HCT116 (cell line): ENCODE results near the gene TMC1. TPM values are rescaled to one million over a fixed set of nuclear protein-coding genes. Genes with fewer than 3 reads are reported as not detected.

Experiments used
- ATAC-seq: fragments of 200-7000 bp; cut with Tn5 transposase; 2 replicates; pipeline ENCODE4 v1.9.1; 2020; ENCODE audit warnings: mild to moderate bottlenecking, moderate library complexity
- BruUV-seq: library from RNA; stranded (reverse); fragments of 400-500 nt; replicated peaks from 2 replicates; lab custom pipeline; 2021; lab: Mats Ljungman, UMichigan
- CTCF ChIA-PET: fragments of 300-600 bp; sonication (Branson Sonifier 250); formaldehyde crosslinking; loops from one replicate; lab custom pipeline; 2021; ENCODE audit warnings: antibody characterized with exemption; lab: Charles Lee
- POLR2A ChIA-PET: fragments of 300-600, 350-600 bp; sonication (Branson Sonifier 250); formaldehyde crosslinking; loops from one replicate; lab custom pipeline; 2021; ENCODE audit warnings: antibody characterized with exemption; lab: Charles Lee
- RAD21 ChIA-PET, 2 experiments: fragments of 300-600 bp; sonication (Branson Sonifier 250); formaldehyde crosslinking; loops; one replicate each; lab custom pipeline; 2023; ENCODE audit warnings: low total read pairs in 2 of 2; ENCODE audit not compliant: uncharacterized antibody in 2 of 2, unreplicated experiment in 2 of 2, low non-redundant PET in 1 of 2; lab: Charles Lee
- DNase-seq: peaks from one replicate; pipeline ENCODE4 v3.0.0-alpha.2; 2010; ENCODE audit warnings: low read depth, low spot score
- H2AFZ ChIP-seq: fragments of 200-600 bp; shearing (Covaris generic), sonication (generic); 2 replicates; pipeline ENCODE4 v1.6.1; 2017; ENCODE audit warnings: low read depth, mixed run types, mixed read lengths, antibody characterized with exemption, low read length; ENCODE audit not compliant: poor library complexity, severe bottlenecking
- H3K27ac ChIP-seq: 2 replicates; pipeline ENCODE4 v1.5.1; 2012; ENCODE audit warnings: low read depth, low read length
- H3K27me3 ChIP-seq: fragments of 200-600 bp; sonication (generic); 2 replicates; pipeline ENCODE4 v1.6.1; 2016; ENCODE audit warnings: mixed run types, low read length, mixed read lengths; ENCODE audit not compliant: insufficient read depth
- H3K36me3 ChIP-seq, 2 experiments: fragments of 200-500 bp in 1 of 2; fragments of 200-600 bp in 1 of 2; sonication (Bioruptor generic) in 1 of 2; sonication (generic) in 1 of 2; 2 replicates each; pipeline versions ENCODE4 v1.5.1 to v1.6.1; 2014 to 2016; ENCODE audit warnings: low read length in 2 of 2, inconsistent platforms in 1 of 2, mixed read lengths in 1 of 2, mixed run types in 1 of 2; ENCODE audit not compliant: insufficient read depth in 2 of 2, control insufficient read depth in 1 of 2
- H3K4me1 ChIP-seq, 2 experiments: fragments of 200-600 bp in 1 of 2; sonication (generic) in 1 of 2; 2 replicates each; pipeline versions ENCODE4 v1.5.1 to v1.6.1; 2012 to 2017; ENCODE audit warnings: low read length in 2 of 2, inconsistent platforms in 1 of 2, mild to moderate bottlenecking in 1 of 2, mixed read lengths in 1 of 2, mixed run types in 1 of 2, moderate library complexity in 1 of 2; ENCODE audit not compliant: insufficient read depth in 2 of 2, control insufficient read depth in 1 of 2
- H3K4me2 ChIP-seq: fragments of 200-600 bp; sonication (generic); 2 replicates; pipeline ENCODE4 v1.6.1; 2017; ENCODE audit warnings: mixed run types, low read length, mixed read lengths
- H3K4me3 ChIP-seq, 2 experiments: fragments of 200-600 bp in 1 of 2; sonication (generic) in 1 of 2; replicated peaks in 1 of 2; 2 replicates each; pipeline ENCODE4 v1.5.1; 2011 to 2016; ENCODE audit warnings: low read length in 2 of 2, control low read depth in 1 of 2, low read depth in 1 of 2, mild to moderate bottlenecking in 1 of 2, mixed read lengths in 1 of 2, mixed run types in 1 of 2
- H3K79me2 ChIP-seq: fragments of 200-600 bp; sonication (generic); 2 replicates; pipeline ENCODE4 v1.6.1; 2017; ENCODE audit warnings: mild to moderate bottlenecking, mixed run types, low read length, moderate library complexity, mixed read lengths; ENCODE audit not compliant: insufficient read depth
- H3K9ac ChIP-seq: fragments of 200-600 bp; sonication (generic); 2 replicates; pipeline ENCODE4 v1.6.1; 2016; ENCODE audit warnings: low read length, mixed read lengths
- H3K9me2 ChIP-seq: fragments of 200-600 bp; sonication (generic), shearing (Covaris generic); 2 replicates; pipeline ENCODE4 v1.6.1; 2017; ENCODE audit warnings: mixed run types, mild to moderate bottlenecking, moderate library complexity; ENCODE audit not compliant: insufficient read depth
- H3K9me3 ChIP-seq, 2 experiments: fragments of 200-500 bp in 1 of 2; fragments of 200-600 bp in 1 of 2; sonication (Bioruptor generic) in 1 of 2; sonication (generic) in 1 of 2; 2 replicates each; pipeline ENCODE4 v1.6.1; 2014 to 2017; ENCODE audit warnings: low read length in 2 of 2, mixed read lengths in 2 of 2, inconsistent platforms in 1 of 2, low read depth in 1 of 2, mild to moderate bottlenecking in 1 of 2, mixed run types in 1 of 2, moderate library complexity in 1 of 2; ENCODE audit not compliant: control insufficient read depth in 1 of 2, insufficient read depth in 1 of 2
- H4K20me1 ChIP-seq: fragments of 200-600 bp; sonication (generic), shearing (Covaris generic); 2 replicates; pipeline ENCODE4 v1.6.1; 2017; ENCODE audit warnings: mixed run types, mild to moderate bottlenecking, moderate library complexity; ENCODE audit not compliant: insufficient read depth
- CBX3 ChIP-seq: IDR thresholded peaks from 2 replicates; pipeline ENCODE4 v1.6.1; 2012; ENCODE audit warnings: low read depth
- CEBPB ChIP-seq: IDR thresholded peaks from 2 replicates; pipeline ENCODE4 v1.6.1; 2012; ENCODE audit warnings: low read depth
- EGR1 ChIP-seq: IDR thresholded peaks from 2 replicates; pipeline ENCODE4 v1.6.1; 2012; ENCODE audit warnings: low read depth
- FOSL1 ChIP-seq: IDR thresholded peaks from 2 replicates; pipeline ENCODE4 v1.6.1; 2012; ENCODE audit warnings: low read depth
- JUND ChIP-seq: IDR thresholded peaks from 2 replicates; pipeline ENCODE4 v1.6.1; 2012
- POLR2AphosphoS5 ChIP-seq: IDR thresholded peaks from 2 replicates; pipeline ENCODE4 v1.6.1; 2011; ENCODE audit warnings: mild to moderate bottlenecking, low read depth, low read length, moderate library complexity
- SIN3A ChIP-seq: IDR thresholded peaks from 2 replicates; pipeline ENCODE4 v1.6.1; 2012; ENCODE audit warnings: low read depth
- SP1 ChIP-seq: IDR thresholded peaks from 2 replicates; pipeline ENCODE4 v1.6.1; 2012; ENCODE audit warnings: low read depth
- SRF ChIP-seq: IDR thresholded peaks from 2 replicates; pipeline ENCODE4 v1.6.1; 2012; ENCODE audit warnings: low read depth
- TCF7L2 ChIP-seq: IDR thresholded peaks from 2 replicates; pipeline ENCODE4 v1.7.0; 2011; ENCODE audit warnings: borderline replicate concordance, inconsistent platforms; ENCODE audit not compliant: insufficient read depth, insufficient read length; ENCODE audit errors: extremely low read depth
- YY1 ChIP-seq: IDR thresholded peaks from 2 replicates; pipeline ENCODE4 v1.6.1; 2011; ENCODE audit warnings: low read length, low read depth, moderate library complexity, mild to moderate bottlenecking; ENCODE audit not compliant: insufficient replicate concordance; ENCODE audit errors: extremely low read depth
- ZFX ChIP-seq: fragments of 450-650 bp; IDR thresholded peaks from 2 replicates; pipeline ENCODE4 v1.6.1; 2017
- ZNF274 ChIP-seq: fragments of 200-500 bp; sonication (Bioruptor generic); IDR thresholded peaks from 2 replicates; pipeline ENCODE4 v1.6.1; 2014; ENCODE audit warnings: mild to moderate bottlenecking, low read depth, low read length, inconsistent platforms
- intact Hi-C: fragments of 100-400 bp; cut with micrococcal nuclease; formaldehyde crosslinking; loops from 2 replicates; pipeline ENCODE4 v1.10.0; 2022
- total RNA-seq: library from RNA; stranded (reverse); gene quantifications from one replicate; pipeline ENCODE4 v1.2.1, GENCODE V29; 2021; ENCODE audit not compliant: unreplicated experiment
- TF ChIP-seq, protein P1 (sequence below), 3 experiments: fragments of 200-600 bp in 1 of 3; sonication (generic) in 1 of 3; IDR thresholded peaks in 2 of 3; conservative IDR thresholded peaks in 1 of 3; 2 replicates each; pipeline ENCODE4 v1.5.1; 2012 to 2017; ENCODE audit warnings: low read depth in 2 of 3, low read length in 2 of 3, antibody characterized with exemption in 1 of 3, borderline replicate concordance in 1 of 3, control low read depth in 1 of 3, mild to moderate bottlenecking in 1 of 3, mixed read lengths in 1 of 3, mixed run types in 1 of 3, moderate library complexity in 1 of 3; ENCODE audit not compliant: insufficient read depth in 1 of 3
- TF ChIP-seq, protein P2 (sequence below): IDR thresholded peaks from 2 replicates; pipeline ENCODE4 v1.6.1; 2012

The TMC1 gene
- total RNA-seq, 1 experiment from 2014 or later: 0.57 TPM

DNA sequence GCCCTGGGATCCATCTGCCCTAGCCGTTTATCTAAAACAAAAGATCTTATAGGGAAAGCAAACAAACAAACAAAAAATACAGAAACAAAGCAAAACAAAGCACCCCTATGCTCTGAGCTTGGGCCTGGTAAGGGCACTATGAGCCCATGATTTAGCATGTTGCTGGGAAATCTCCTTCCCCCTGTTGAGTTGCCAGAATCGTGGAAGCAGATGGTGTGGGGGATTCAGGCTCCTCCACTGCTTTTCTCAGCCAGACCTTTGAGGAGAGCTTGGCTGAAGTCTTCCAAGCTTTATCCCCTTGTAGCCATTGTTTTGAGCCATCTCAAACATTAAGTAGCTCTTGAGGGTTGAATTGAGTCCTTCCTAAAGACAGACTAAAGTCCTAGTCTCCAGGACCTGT lies 29.9 kb downstream of the TMC1 start:
- no TSS peak for BruUV-seq
- Histone ChIP-seq H3K27me3 (no peaks in the 10 kb centered on the region), H3K9me3 (no peaks in the 10 kb centered on the region), H3K36me3 (no peaks in the 10 kb centered on the region), H3K4me1 (peaks cover 6 to 17% of the 10 kb centered on the region in 2 experiments; a peak in 3 of 4 replicates), H3K27ac (no peak overlapping the region), H3K4me3 (no peak overlapping the region), H2AFZ (no peak overlapping the region), H4K20me1 (no peaks in the 10 kb centered on the region), H3K79me2 (no peaks in the 10 kb centered on the region), H3K9me2 (no peaks in the 10 kb centered on the region), H3K4me2 (no peak overlapping the region), H3K9ac (no peak overlapping the region)
- ChIA-PET CTCF (no interaction called here), RAD21 (interaction anchor here in 1 of 2 experiments (0.7 kb wide), 1 partner anchor 67 kb away, joined by 4 read pairs; no protein-coding TSS in a partner anchor), POLR2A (no interaction called here)
- intact Hi-C loops: loop anchor here (10.0 kb wide), 1 partner anchor 57 kb away; no protein-coding TSS in a partner anchor
- TF ChIP-seq POLR2AphosphoS5: no peak
- no peak for TF ChIP-seq SIN3A
- no peak for TF ChIP-seq FOSL1
- no peak for TF ChIP-seq YY1
- TF ChIP-seq SP1: no peak
- TF ChIP-seq CBX3: no peak
- TF ChIP-seq ZFX: no peak
- TF ChIP-seq, protein P1, sequence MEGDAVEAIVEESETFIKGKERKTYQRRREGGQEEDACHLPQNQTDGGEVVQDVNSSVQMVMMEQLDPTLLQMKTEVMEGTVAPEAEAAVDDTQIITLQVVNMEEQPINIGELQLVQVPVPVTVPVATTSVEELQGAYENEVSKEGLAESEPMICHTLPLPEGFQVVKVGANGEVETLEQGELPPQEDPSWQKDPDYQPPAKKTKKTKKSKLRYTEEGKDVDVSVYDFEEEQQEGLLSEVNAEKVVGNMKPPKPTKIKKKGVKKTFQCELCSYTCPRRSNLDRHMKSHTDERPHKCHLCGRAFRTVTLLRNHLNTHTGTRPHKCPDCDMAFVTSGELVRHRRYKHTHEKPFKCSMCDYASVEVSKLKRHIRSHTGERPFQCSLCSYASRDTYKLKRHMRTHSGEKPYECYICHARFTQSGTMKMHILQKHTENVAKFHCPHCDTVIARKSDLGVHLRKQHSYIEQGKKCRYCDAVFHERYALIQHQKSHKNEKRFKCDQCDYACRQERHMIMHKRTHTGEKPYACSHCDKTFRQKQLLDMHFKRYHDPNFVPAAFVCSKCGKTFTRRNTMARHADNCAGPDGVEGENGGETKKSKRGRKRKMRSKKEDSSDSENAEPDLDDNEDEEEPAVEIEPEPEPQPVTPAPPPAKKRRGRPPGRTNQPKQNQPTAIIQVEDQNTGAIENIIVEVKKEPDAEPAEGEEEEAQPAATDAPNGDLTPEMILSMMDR (IDR thresholded peaks at IDR 0.05 in 2 of 3, conservative IDR thresholded peaks at IDR 0.05 in 1 of 3; ENCODE audit: borderline replicate concordance in 1 of 3, insufficient read depth in 1 of 3, low read depth in 2 of 3, low read length in 2 of 3): no peak
- TF ChIP-seq SRF: no peak
- no peak for TF ChIP-seq EGR1
- no peak for TF ChIP-seq ZNF274
- no peak for TF ChIP-seq TCF7L2
- TF ChIP-seq, protein P2, sequence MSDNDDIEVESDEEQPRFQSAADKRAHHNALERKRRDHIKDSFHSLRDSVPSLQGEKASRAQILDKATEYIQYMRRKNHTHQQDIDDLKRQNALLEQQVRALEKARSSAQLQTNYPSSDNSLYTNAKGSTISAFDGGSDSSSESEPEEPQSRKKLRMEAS: no peak
- no peak for TF ChIP-seq CEBPB
- TF ChIP-seq JUND: no peak
- ATAC-seq: no peak
- no peak for DNase-seq
